Aorta (tissue), 5 donors: ENCODE data around the gene GLG1. TPM values are rescaled to one million over a fixed set of nuclear protein-coding genes. Genes with fewer than 3 reads are reported as not detected.

Source experiments
- ATAC-seq: fragments of 200-7000 bp; cut with Tn5 transposase; one replicate; pipeline ENCODE4 v1.9.1; 2022; ENCODE audit warnings: moderate library complexity; ENCODE audit not compliant: low FRiP score
- DNase-seq, 2 donors: peaks; one replicate each; pipeline ENCODE4 v3.0.0-alpha.2; 2020
- H3K27ac ChIP-seq, 2 donors: one replicate each; pipeline ENCODE4 v1.5.1; 2013; ENCODE audit warnings: low read length in 2 of 2, mild to moderate bottlenecking in 2 of 2, moderate library complexity in 2 of 2, control low read depth in 1 of 2, inconsistent platforms in 1 of 2, low read depth in 1 of 2
- H3K27me3 ChIP-seq, 2 donors: one replicate each; pipeline ENCODE4 v1.6.1; 2013; ENCODE audit warnings: control low read depth in 1 of 2, low read length in 1 of 2, mild to moderate bottlenecking in 1 of 2, moderate library complexity in 1 of 2; ENCODE audit not compliant: insufficient read depth in 2 of 2, control insufficient read depth in 1 of 2
- H3K36me3 ChIP-seq, 2 donors: one replicate each; pipeline ENCODE4 v1.6.1; 2013; ENCODE audit warnings: control low read depth in 1 of 2, low read length in 1 of 2, mild to moderate bottlenecking in 1 of 2; ENCODE audit not compliant: insufficient read depth in 2 of 2, control insufficient read depth in 1 of 2
- H3K4me1 ChIP-seq, 2 donors: one replicate each; pipeline ENCODE4 v1.6.1; 2013; ENCODE audit warnings: low read length in 2 of 2, control low read depth in 1 of 2, mild to moderate bottlenecking in 1 of 2, moderate library complexity in 1 of 2; ENCODE audit not compliant: insufficient read depth in 2 of 2, control insufficient read depth in 1 of 2
- H3K4me3 ChIP-seq, 2 donors: one replicate each; pipeline ENCODE4 v1.5.1; 2013; ENCODE audit warnings: low read length in 2 of 2, control low read depth in 1 of 2, mild to moderate bottlenecking in 1 of 2
- H3K9me3 ChIP-seq: one replicate; pipeline ENCODE4 v1.6.1; 2013; ENCODE audit warnings: mild to moderate bottlenecking, low read length; ENCODE audit not compliant: control insufficient read depth
- WGBS, 2 donors: extraction: QIAGEN DNeasy Blood & Tissue Kit; methylation state at CpG; one replicate each; pipeline ENCODE4 v1.1.7; 2013; 5-methylcytosine and 5-hydroxymethylcytosine counted together
- intact Hi-C, 2 donors: fragments of 100-400 bp; cut with DNase I; formaldehyde crosslinking; loops; one replicate each; pipeline versions ENCODE4 v1.14.2 to v1.15.0; 2022
- polyA plus RNA-seq, 2 donors: library from polyadenylated mRNA; stranded (reverse); fragments of 200-250 nt; gene quantifications; one replicate each; pipeline ENCODE4 v1.2.3, GENCODE V29; 2013
- total RNA-seq, 2 donors: library from RNA; stranded (reverse); fragmentation: NEBNext Ultra II Directional; extraction: Animal tissue kit (Norgen Biotek cat#: 25700); gene quantifications; one replicate each; pipeline ENCODE4 v1.2.1, GENCODE V29; 2021
- donor health status: healthy with polysubstance abuse.
- donor health status: Bipolar disorder and iron deficiency.
- donor health status: DM: no; HTN: no; CAD: no.
- donor health status: DM: no; HTN: no; CAD: no.
- donor health status: DM: yes; HTN: yes; CAD: no.

Gene GLG1
- total and polyA plus RNA-seq, 4 donors: 26.2 to 173 (median 114) TPM

- no peaks in the 10 kb centered on the region for H3K9me3 ChIP-seq
- intact Hi-C loops: no loop called here
- H3K27ac ChIP-seq: no peak overlapping the region
- H3K4me1 ChIP-seq: no peaks in the 10 kb centered on the region
- H3K27me3 ChIP-seq: no peaks in the 10 kb centered on the region
- DNase-seq (no peak), ATAC-seq (no peak)
- no peaks in the 10 kb centered on the region for H3K36me3 ChIP-seq
- 93 to 95% methylated on average over 6 of the region's 6 CpGs for WGBS, 2 donors
- no peak overlapping the region for H3K4me3 ChIP-seq
Measured at GRCh38 chr16:74585846-74586443, 21.0 kb downstream of the GLG1 start.

- ATAC-seq (no peak), DNase-seq (no peak)
- Histone ChIP-seq H3K4me3 (no peak overlapping the region), H3K27ac (no peak overlapping the region), H3K36me3 (no peaks in the 10 kb centered on the region), H3K27me3 (no peaks in the 10 kb centered on the region), H3K4me1 (no peaks in the 10 kb centered on the region), H3K9me3 (no peaks in the 10 kb centered on the region)
- intact Hi-C loops: no loop called here
- WGBS, 2 donors: 62 to 68% methylated on average over 9 of the region's 9 CpGs
Measured at GRCh38 chr16:74583926-74584666, 22.8 kb downstream of the GLG1 start.

GRCh38 chr16:74582970-74583369 is 23.9 kb downstream of the GLG1 start:
- H3K4me3 ChIP-seq: no peak overlapping the region
- H3K27ac ChIP-seq: no peak overlapping the region
- DNase-seq (no peak), ATAC-seq (no peak)
- intact Hi-C loops: no loop called here
- no peaks in the 10 kb centered on the region for H3K9me3 ChIP-seq
- WGBS, 2 donors: 97 to 100% methylated on average over 1 of the region's 1 CpG
- H3K36me3 ChIP-seq: no peaks in the 10 kb centered on the region
- H3K27me3 ChIP-seq: no peaks in the 10 kb centered on the region
- H3K4me1 ChIP-seq: no peaks in the 10 kb centered on the region

- Histone ChIP-seq H3K4me3 (no peak overlapping the region), H3K27me3 (no peaks in the 10 kb centered on the region), H3K9me3 (no peaks in the 10 kb centered on the region), H3K27ac (no peak overlapping the region), H3K36me3 (no peaks in the 10 kb centered on the region), H3K4me1 (no peaks in the 10 kb centered on the region)
- intact Hi-C loops: no loop called here
- 75 to 78% methylated on average over 3 of the region's 3 CpGs for WGBS, 2 donors
- DNase-seq: no peak
- no peak for ATAC-seq
Measured at GRCh38 chr16:74580833-74581232, 26.1 kb downstream of the GLG1 start.

- intact Hi-C loops: no loop called here
- Histone ChIP-seq H3K9me3 (no peaks in the 10 kb centered on the region), H3K4me1 (no peaks in the 10 kb centered on the region), H3K27me3 (no peaks in the 10 kb centered on the region), H3K36me3 (no peaks in the 10 kb centered on the region), H3K27ac (no peak overlapping the region), H3K4me3 (no peak overlapping the region)
- WGBS, 2 donors: 94 to 96% methylated on average over 3 of the region's 3 CpGs
- no peak for DNase-seq
- no peak for ATAC-seq
Measured at GRCh38 chr16:74578838-74579237, 28.1 kb downstream of the GLG1 start.

GRCh38 chr16:74578433-74578832 is 28.5 kb downstream of the GLG1 start:
- H3K9me3 ChIP-seq: no peaks in the 10 kb centered on the region
- no peaks in the 10 kb centered on the region for H3K4me1 ChIP-seq
- H3K27ac ChIP-seq: no peak overlapping the region
- intact Hi-C loops: no loop called here
- DNase-seq (no peak), ATAC-seq (no peak)
- H3K36me3 ChIP-seq: no peaks in the 10 kb centered on the region
- WGBS, 2 donors: 88% methylated on average over 3 of the region's 3 CpGs
- H3K4me3 ChIP-seq: no peak overlapping the region
- H3K27me3 ChIP-seq: no peaks in the 10 kb centered on the region

GRCh38 chr16:74577882-74578366 is 29.0 kb downstream of the GLG1 start:
- 65 to 70% methylated on average over 2 of the region's 2 CpGs for WGBS, 2 donors
- Histone ChIP-seq H3K4me3 (no peak overlapping the region), H3K4me1 (no peaks in the 10 kb centered on the region), H3K36me3 (no peaks in the 10 kb centered on the region), H3K27me3 (no peaks in the 10 kb centered on the region), H3K9me3 (no peaks in the 10 kb centered on the region), H3K27ac (no peak overlapping the region)
- DNase-seq (no peak), ATAC-seq (no peak)
- intact Hi-C loops: no loop called here

GRCh38 chr16:74575807-74576643 is 30.9 kb downstream of the GLG1 start:
- 49 to 53% methylated on average over 12 of the region's 12 CpGs for WGBS, 2 donors
- ATAC-seq (no peak), DNase-seq (no peak)
- no peaks in the 10 kb centered on the region for H3K36me3 ChIP-seq
- intact Hi-C loops: no loop called here
- no peaks in the 10 kb centered on the region for H3K4me1 ChIP-seq
- no peaks in the 10 kb centered on the region for H3K9me3 ChIP-seq
- no peaks in the 10 kb centered on the region for H3K27me3 ChIP-seq
- no peak overlapping the region for H3K27ac ChIP-seq
- H3K4me3 ChIP-seq: no peak overlapping the region
